IMR-90 (cell line): ENCODE measurements around the gene NCKAP5.

Source experiments
- POLR2A ChIP-seq: IDR thresholded peaks from 2 replicates; pipeline ENCODE4 v1.6.1; 2012; ENCODE audit warnings: mild to moderate bottlenecking, low read depth, low read length
- RAD21 ChIP-seq: IDR thresholded peaks from 2 replicates; pipeline ENCODE4 v1.6.1; 2012; ENCODE audit warnings: low read length, improper control_type of control experiment
- TF ChIP-seq, protein P1 (sequence below): conservative IDR thresholded peaks from 2 replicates; pipeline ENCODE4 v1.5.1; 2012; ENCODE audit warnings: mild to moderate bottlenecking, low read depth, low read length, improper control_type of control experiment

DNA sequence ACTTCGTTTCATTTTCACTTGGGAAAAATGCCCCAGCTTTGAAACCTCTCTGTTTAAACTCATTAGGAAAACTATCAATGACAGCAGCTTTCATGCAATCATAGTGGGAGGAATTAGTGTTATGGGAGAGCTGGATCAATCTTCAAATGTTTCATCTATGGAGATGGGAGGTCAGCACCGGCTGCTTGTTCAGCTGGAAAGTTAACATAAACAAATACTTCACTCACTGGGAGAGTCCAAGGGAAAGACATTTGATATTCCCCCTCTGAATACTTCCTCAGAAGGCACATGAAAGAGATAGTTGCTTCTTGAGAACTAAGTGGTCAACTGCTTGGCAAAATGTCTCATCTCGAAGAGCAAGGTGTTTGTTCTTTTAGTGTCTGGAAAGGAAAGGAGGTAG, 905.5 kb downstream of the NCKAP5 start:
- TF ChIP-seq POLR2A (no peak), RAD21 (no peak)
- TF ChIP-seq, protein P1, sequence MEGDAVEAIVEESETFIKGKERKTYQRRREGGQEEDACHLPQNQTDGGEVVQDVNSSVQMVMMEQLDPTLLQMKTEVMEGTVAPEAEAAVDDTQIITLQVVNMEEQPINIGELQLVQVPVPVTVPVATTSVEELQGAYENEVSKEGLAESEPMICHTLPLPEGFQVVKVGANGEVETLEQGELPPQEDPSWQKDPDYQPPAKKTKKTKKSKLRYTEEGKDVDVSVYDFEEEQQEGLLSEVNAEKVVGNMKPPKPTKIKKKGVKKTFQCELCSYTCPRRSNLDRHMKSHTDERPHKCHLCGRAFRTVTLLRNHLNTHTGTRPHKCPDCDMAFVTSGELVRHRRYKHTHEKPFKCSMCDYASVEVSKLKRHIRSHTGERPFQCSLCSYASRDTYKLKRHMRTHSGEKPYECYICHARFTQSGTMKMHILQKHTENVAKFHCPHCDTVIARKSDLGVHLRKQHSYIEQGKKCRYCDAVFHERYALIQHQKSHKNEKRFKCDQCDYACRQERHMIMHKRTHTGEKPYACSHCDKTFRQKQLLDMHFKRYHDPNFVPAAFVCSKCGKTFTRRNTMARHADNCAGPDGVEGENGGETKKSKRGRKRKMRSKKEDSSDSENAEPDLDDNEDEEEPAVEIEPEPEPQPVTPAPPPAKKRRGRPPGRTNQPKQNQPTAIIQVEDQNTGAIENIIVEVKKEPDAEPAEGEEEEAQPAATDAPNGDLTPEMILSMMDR: no peak
